PFSK-1 (cell line): ENCODE data around the gene ACSL6. TPM values are rescaled to one million over a fixed set of nuclear protein-coding genes. Genes with fewer than 3 reads are reported as not detected.

Experiments used
- FOXP2 ChIP-seq: optimal IDR thresholded peaks from 2 replicates; pipeline ENCODE3; 2011; ENCODE audit warnings: borderline replicate concordance, control low read depth, inconsistent platforms; ENCODE audit not compliant: insufficient read depth; ENCODE audit errors: extremely low read length, extremely low read depth
- POLR2AphosphoS5 ChIP-seq: IDR thresholded peaks from 2 replicates; pipeline ENCODE4 v1.6.1; 2012; ENCODE audit warnings: low read depth, mild to moderate bottlenecking, control low read depth, low read length, moderate library complexity
- REST ChIP-seq, 2 experiments: IDR thresholded peaks; 2 replicates each; pipeline versions ENCODE4 v1.6.1 to v1.8.0; 2011 to 2012; ENCODE audit warnings: low read depth in 2 of 2, low read length in 2 of 2, control low read depth in 1 of 2, inconsistent platforms in 1 of 2, mild to moderate bottlenecking in 1 of 2, moderate library complexity in 1 of 2; ENCODE audit not compliant: insufficient read depth in 1 of 2
- SIN3A ChIP-seq: IDR thresholded peaks from 2 replicates; pipeline ENCODE4 v1.6.1; 2012; ENCODE audit warnings: mild to moderate bottlenecking, low read length, moderate library complexity, borderline replicate concordance; ENCODE audit not compliant: insufficient read depth
- TAF1 ChIP-seq: IDR thresholded peaks from 2 replicates; pipeline ENCODE4 v1.6.1; 2012; ENCODE audit warnings: low read length, control low read depth, borderline replicate concordance; ENCODE audit not compliant: insufficient read depth
- polyA plus RNA-seq: library from polyadenylated mRNA; unstranded; fragments of >200 nt; gene quantifications from one replicate; pipeline ENCODE4 v1.2.1, GENCODE V29; 2012; ENCODE audit warnings: low read depth, missing spikeins; ENCODE audit not compliant: insufficient read length

Gene ACSL6
- polyA plus RNA-seq: not detected

GRCh38 chr5:132011622-132012343, at the start of gene ACSL6:
TSS of gene ACSL6 (minus strand) at chr5:132011658. CDS start at chr5:132011553, 105 bp downstream.
- no peak for TF ChIP-seq POLR2AphosphoS5
- no peak for TF ChIP-seq FOXP2
- no peak; a peak in 1 of 4 replicates for TF ChIP-seq REST (IDR thresholded peaks at IDR 0.05; ENCODE audit: insufficient read depth in 1 of 2, low read depth in 2 of 2, low read length in 2 of 2)
- no peak for TF ChIP-seq SIN3A
- TF ChIP-seq TAF1: no peak

GRCh38 chr5:132060501-132061161, 49.2 kb upstream of the ACSL6 start, which contains the start of gene IL3:
TSS of gene IL3 (plus strand) at chr5:132060655. CDS start at chr5:132060707, 52 bp downstream.
- no peak for TF ChIP-seq REST (IDR thresholded peaks at IDR 0.05; ENCODE audit: insufficient read depth in 1 of 2, low read depth in 2 of 2, low read length in 2 of 2)
- no peak for TF ChIP-seq SIN3A
- no peak for TF ChIP-seq POLR2AphosphoS5
- no peak for TF ChIP-seq FOXP2

- TF ChIP-seq FOXP2 (no peak), POLR2AphosphoS5 (no peak), SIN3A (no peak), REST (IDR thresholded peaks at IDR 0.05; ENCODE audit: insufficient read depth in 1 of 2, low read depth in 2 of 2, low read length in 2 of 2) (no peak), TAF1 (no peak)
Measured at GRCh38 chr5:132059696-132060500, 48.4 kb upstream of the ACSL6 start.

- no peak for TF ChIP-seq FOXP2
- no peak for TF ChIP-seq TAF1
- no peak for TF ChIP-seq SIN3A
- TF ChIP-seq REST (IDR thresholded peaks at IDR 0.05; ENCODE audit: insufficient read depth in 1 of 2, low read depth in 2 of 2, low read length in 2 of 2): no peak
- TF ChIP-seq POLR2AphosphoS5: no peak
Measured at GRCh38 chr5:132059043-132059695, 47.7 kb upstream of the ACSL6 start.
